Breast epithelium (tissue), 3 donors: ENCODE results near the gene MSI1.

Experiments
- CTCF ChIP-seq, 3 donors: fragments of 450-650 bp; IDR thresholded peaks; one replicate each; pipeline ENCODE4 v1.5.1; 2016 to 2017; ENCODE audit warnings: antibody characterized with exemption in 3 of 3, mild to moderate bottlenecking in 3 of 3, moderate library complexity in 3 of 3
- POLR2A ChIP-seq: fragments of 450-650 bp; IDR thresholded peaks from one replicate; pipeline ENCODE4 v1.6.1; 2016; ENCODE audit warnings: antibody characterized with exemption, mild to moderate bottlenecking, moderate library complexity
- POLR2AphosphoS5 ChIP-seq, 3 donors: sonication (generic); formaldehyde crosslinking; IDR thresholded peaks; one replicate each; pipeline ENCODE4 v1.6.1; 2017; ENCODE audit warnings: antibody characterized with exemption in 3 of 3

GRCh38 chr12:120359128-120359527 lies 9.8 kb downstream of the MSI1 start:
- TF ChIP-seq CTCF (IDR thresholded peaks at IDR 0.05) (no peak), POLR2A (no peak), POLR2AphosphoS5 (IDR thresholded peaks at IDR 0.05) (no peak)
